PC-3 (cell line): ENCODE data around the gene C10orf120. TPM values are rescaled to one million over a fixed set of nuclear protein-coding genes. Genes with fewer than 3 reads are reported as not detected.

Source experiments
- ATAC-seq: fragments of 200-7000 bp; cut with Tn5 transposase; 2 replicates; pipeline ENCODE4 v1.9.1; 2020; ENCODE audit warnings: mild to moderate bottlenecking, moderate library complexity
- BruUV-seq: library from RNA; stranded (reverse); fragments of 400-500 nt; replicated peaks from 2 replicates; lab custom pipeline; 2021; lab: Mats Ljungman, UMichigan
- CTCF ChIA-PET: fragments of 300-600 bp; sonication (Branson Sonifier 250); formaldehyde crosslinking; loops from one replicate; lab custom pipeline; 2022; ENCODE audit warnings: antibody characterized with exemption; lab: Charles Lee
- POLR2A ChIA-PET: fragments of 300-600 bp; sonication (Branson Sonifier 250); formaldehyde crosslinking; loops from one replicate; lab custom pipeline; 2022; ENCODE audit warnings: antibody characterized with exemption; ENCODE audit not compliant: unreplicated experiment; lab: Charles Lee
- DNase-seq: peaks from one replicate; pipeline ENCODE4 v3.0.0-alpha.2; 2015
- H2AFZ ChIP-seq: fragments of 300-600 bp; sonication (generic); 2 replicates; pipeline ENCODE4 v1.6.0; 2016; ENCODE audit warnings: antibody characterized with exemption, low read length
- H3F3A ChIP-seq: fragments of 300-600 bp; sonication (generic); one replicate; pipeline ENCODE4 v1.6.0; 2017; ENCODE audit warnings: antibody characterized with exemption, low read length, control low read depth, mild to moderate bottlenecking; ENCODE audit not compliant: unreplicated experiment
- H3K27ac ChIP-seq: fragments of 300-600 bp; sonication (generic); 2 replicates; pipeline ENCODE4 v1.5.1; 2016; ENCODE audit warnings: mild to moderate bottlenecking, low read length
- H3K27me3 ChIP-seq: fragments of 300-600 bp; sonication (generic); 2 replicates; pipeline ENCODE4 v1.6.1; 2016; ENCODE audit warnings: low read length, mixed read lengths
- H3K36me3 ChIP-seq: fragments of 300-600 bp; sonication (generic); 2 replicates; pipeline ENCODE4 v1.6.1; 2016; ENCODE audit warnings: low read depth, mixed run types, low read length, mixed read lengths
- H3K4me1 ChIP-seq: fragments of 300-600 bp; sonication (generic); 2 replicates; pipeline ENCODE4 v1.5.1; 2016; ENCODE audit warnings: low read length; ENCODE audit not compliant: insufficient read depth
- H3K4me2 ChIP-seq: fragments of 300-600 bp; sonication (generic); 2 replicates; pipeline ENCODE4 v1.6.0; 2016; ENCODE audit warnings: low read length
- H3K4me3 ChIP-seq: fragments of 300-600 bp; sonication (generic); 2 replicates; pipeline ENCODE4 v1.5.1; 2016; ENCODE audit warnings: mild to moderate bottlenecking, low read length, mixed read lengths
- H3K79me2 ChIP-seq: fragments of 300-600 bp; sonication (generic); 2 replicates; pipeline ENCODE4 v1.6.1; 2017; ENCODE audit warnings: low read length, mixed read lengths
- H3K9ac ChIP-seq: fragments of 300-600 bp; sonication (generic); 2 replicates; pipeline ENCODE4 v1.6.0; 2016; ENCODE audit warnings: mild to moderate bottlenecking, low read length
- H3K9me2 ChIP-seq: fragments of 300-600 bp; sonication (generic); replicated peaks from 2 replicates; pipeline ENCODE4 v1.6.1; 2016; ENCODE audit warnings: mixed run types, low read length, mixed read lengths
- H3K9me3 ChIP-seq: fragments of 300-600 bp; sonication (generic); 2 replicates; pipeline ENCODE4 v1.6.1; 2016; ENCODE audit warnings: low read length, mixed read lengths
- H4K20me1 ChIP-seq: fragments of 300-600 bp; sonication (generic); 2 replicates; pipeline ENCODE4 v1.6.1; 2016; ENCODE audit warnings: low read length, mixed read lengths
- CTCF ChIP-seq: fragments of 300-600 bp; sonication (generic); conservative IDR thresholded peaks from 2 replicates; pipeline ENCODE4 v1.5.1; 2017; ENCODE audit warnings: antibody characterized with exemption, low read depth, mild to moderate bottlenecking, low read length
- EZH2 ChIP-seq: fragments of 300-600 bp; sonication (generic); IDR thresholded peaks from one replicate; pipeline ENCODE4 v1.6.1; 2017; ENCODE audit warnings: antibody characterized with exemption, mild to moderate bottlenecking, low read length; ENCODE audit not compliant: unreplicated experiment
- EZH2phosphoT487 ChIP-seq: fragments of 300-600 bp; sonication (generic); IDR thresholded peaks from 2 replicates; pipeline ENCODE4 v1.6.1; 2018; ENCODE audit warnings: mild to moderate bottlenecking, antibody characterized with exemption, low read length, borderline replicate concordance
- intact Hi-C: fragments of 100-400 bp; cut with micrococcal nuclease; formaldehyde crosslinking; loops from 2 replicates; pipeline ENCODE4 v1.9.0; 2023
- total RNA-seq: library from RNA; depleted of rRNA; stranded (reverse); fragments of >200 nt; gene quantifications from 2 replicates; pipeline ENCODE4 v1.2.3, GENCODE V29; 2014

C10orf120 gene
- total RNA-seq, 1 experiment from 2014 or later, result not detected

GRCh38 chr10:122659651-122660050 is 40.0 kb downstream of the C10orf120 start:
- Histone ChIP-seq H3K27me3 (peaks cover 52% of the 10 kb centered on the region), H3K4me3 (no peak overlapping the region), H3K9me3 (no peaks in the 10 kb centered on the region), H3K9me2 (no peaks in the 10 kb centered on the region), H3K27ac (no peak overlapping the region), H3K36me3 (no peaks in the 10 kb centered on the region), H4K20me1 (no peaks in the 10 kb centered on the region), H2AFZ (no peak overlapping the region), H3K79me2 (no peaks in the 10 kb centered on the region), H3F3A (no peaks in the 10 kb centered on the region), H3K4me1 (no peaks in the 10 kb centered on the region), H3K4me2 (no peak overlapping the region), H3K9ac (no peak overlapping the region)
- ATAC-seq, result no peak
- no peak for DNase-seq
- BruUV-seq, result no TSS peak
- CTCF ChIA-PET, result no interaction called here
- no peak for TF ChIP-seq EZH2phosphoT487
- TF ChIP-seq CTCF, result no peak
- TF ChIP-seq EZH2, result no peak
- intact Hi-C loops, result no loop called here
- POLR2A ChIA-PET, result no interaction called here

GRCh38 chr10:122659126-122659525 is 40.5 kb downstream of the C10orf120 start:
- POLR2A ChIA-PET, result no interaction called here
- Histone ChIP-seq H3K79me2 (no peaks in the 10 kb centered on the region), H3K27ac (no peak overlapping the region), H3K9ac (no peak overlapping the region), H3K4me1 (no peaks in the 10 kb centered on the region), H3K4me2 (no peak overlapping the region), H3K4me3 (no peak overlapping the region), H3K36me3 (no peaks in the 10 kb centered on the region), H3K27me3 (peaks cover 47% of the 10 kb centered on the region), H3K9me2 (no peaks in the 10 kb centered on the region), H4K20me1 (no peaks in the 10 kb centered on the region), H2AFZ (no peak overlapping the region), H3K9me3 (no peaks in the 10 kb centered on the region), H3F3A (no peaks in the 10 kb centered on the region)
- BruUV-seq, result no TSS peak
- DNase-seq, result no peak
- no peak for ATAC-seq
- no peak for TF ChIP-seq EZH2phosphoT487
- no peak for TF ChIP-seq CTCF
- TF ChIP-seq EZH2, result no peak
- intact Hi-C loops, result no loop called here
- CTCF ChIA-PET, result no interaction called here

DNA sequence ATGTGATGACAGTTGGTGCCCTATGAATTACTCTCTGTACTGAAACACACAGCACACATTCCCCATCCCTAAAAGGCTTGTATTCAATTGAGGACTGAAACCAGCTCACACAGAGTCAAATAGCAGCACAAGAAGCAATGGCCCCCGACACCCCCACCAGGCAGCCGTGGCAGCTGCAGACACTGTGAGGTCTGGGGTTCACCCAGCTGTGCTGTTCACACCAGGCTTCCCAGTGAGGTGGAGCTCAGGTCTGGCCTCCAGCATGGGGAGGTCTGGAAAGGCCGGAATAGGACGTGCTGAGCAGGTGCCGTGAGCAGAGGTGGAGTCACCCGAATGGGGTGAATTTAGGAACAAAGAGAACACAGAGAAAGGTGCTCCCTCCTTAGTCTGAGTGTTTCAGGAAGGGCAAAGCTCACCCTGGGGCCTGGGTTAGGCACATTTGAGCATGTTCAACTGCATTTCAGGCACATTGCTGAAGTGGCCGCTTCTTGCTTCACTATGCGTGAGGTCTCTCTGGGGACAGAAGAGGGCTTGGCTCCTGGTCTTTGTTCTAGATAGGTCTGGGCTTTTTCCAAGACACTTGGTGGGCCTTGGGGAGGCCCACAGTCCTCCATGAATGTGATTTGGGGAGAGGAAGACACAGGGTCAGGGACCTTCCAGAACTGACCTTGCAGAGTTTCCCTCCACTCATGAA is 41.1 kb downstream of the C10orf120 start:
- H3K4me2 ChIP-seq, result no peak overlapping the region
- H3K9me2 ChIP-seq, result no peaks in the 10 kb centered on the region
- no peaks in the 10 kb centered on the region for H3F3A ChIP-seq
- no peak overlapping the region for H3K4me3 ChIP-seq
- no peaks in the 10 kb centered on the region for H3K36me3 ChIP-seq
- H3K27ac ChIP-seq, result no peak overlapping the region
- no peak overlapping the region for H3K9ac ChIP-seq
- POLR2A ChIA-PET, result no interaction called here
- no TSS peak for BruUV-seq
- ATAC-seq (no peak), DNase-seq (no peak)
- intact Hi-C loops, result no loop called here
- H3K9me3 ChIP-seq, result no peaks in the 10 kb centered on the region
- no peaks in the 10 kb centered on the region for H4K20me1 ChIP-seq
- H3K4me1 ChIP-seq, result no peaks in the 10 kb centered on the region
- TF ChIP-seq EZH2, result no peak
- no peak for TF ChIP-seq CTCF
- no peak for TF ChIP-seq EZH2phosphoT487
- no peak overlapping the region for H2AFZ ChIP-seq
- H3K79me2 ChIP-seq, result no peaks in the 10 kb centered on the region
- H3K27me3 ChIP-seq, result peaks cover 41% of the 10 kb centered on the region
- CTCF ChIA-PET, result no interaction called here
